GM19438 (cell line): ENCODE results near the gene GPR153.
"Not testable (repeated sequence)": the region's sequence is repeated elsewhere in the genome, so short reads cannot be mapped to it uniquely, and the experiment has no call there.

Source experiments
- ATAC-seq: cut with Tn5 transposase; IDR thresholded peaks from one replicate; pipeline ENCODE4 v1.9.1; 2021; ENCODE audit warnings: low read depth; ENCODE audit not compliant: unreplicated experiment

Gene GPR153

GRCh38 chr1:6237093-6237492, 23.8 kb downstream of the GPR153 start:
- no peak for ATAC-seq

GRCh38 chr1:6235296-6235677, 25.6 kb downstream of the GPR153 start:
- ATAC-seq, result peak; percentile 21

GRCh38 chr1:6234502-6235295, 26.2 kb downstream of the GPR153 start:
- no peak for ATAC-seq

GRCh38 chr1:6233376-6233775, 27.5 kb downstream of the GPR153 start:
- ATAC-seq, result no peak

GRCh38 chr1:6225651-6226050, 35.2 kb downstream of the GPR153 start:
- no peak for ATAC-seq

GRCh38 chr1:6224718-6225117, 36.2 kb downstream of the GPR153 start:
- no peak for ATAC-seq

GRCh38 chr1:6223617-6224016, 37.3 kb downstream of the GPR153 start:
- ATAC-seq, result no peak

GRCh38 chr1:6222636-6223035, 38.3 kb downstream of the GPR153 start:
- ATAC-seq, result no peak

- ATAC-seq, result no peak
These were observed 39.6 kb downstream of the GPR153 start for GRCh38 chr1:6221210-6221784.

GRCh38 chr1:6220236-6220635, 40.7 kb downstream of the GPR153 start:
- ATAC-seq, result no peak

- ATAC-seq, result not testable (repeated sequence)
These were observed 41.3 kb downstream of the GPR153 start for GRCh38 chr1:6219641-6220040.

- no peak for ATAC-seq
These were observed 42.3 kb downstream of the GPR153 start for GRCh38 chr1:6218375-6219164.

- ATAC-seq, result no peak
These were observed 48.5 kb downstream of the GPR153 start for GRCh38 chr1:6212193-6212959.

- ATAC-seq, result no peak
These were observed 49.2 kb downstream of the GPR153 start for GRCh38 chr1:6211731-6212130.

- no peak for ATAC-seq
These were observed 50.1 kb downstream of the GPR153 start for GRCh38 chr1:6210591-6211355.

GRCh38 chr1:6209661-6210580, 51.0 kb downstream of the GPR153 start:
- ATAC-seq, result no peak

GRCh38 chr1:6208723-6209660, 51.9 kb downstream of the GPR153 start:
- no peak for ATAC-seq

- ATAC-seq, result no peak
These were observed 53.0 kb downstream of the GPR153 start for GRCh38 chr1:6207921-6208320.
